D341Med (cell line): ENCODE results near the gene DTL.
A peak's percentile ranks its signal among the peaks of the same experiment; 100 is the strongest.

Experiments used
- DNase-seq: peaks from one replicate; pipeline ENCODE4 v3.0.0; 2012; ENCODE audit warnings: low spot score

Gene DTL

DNA sequence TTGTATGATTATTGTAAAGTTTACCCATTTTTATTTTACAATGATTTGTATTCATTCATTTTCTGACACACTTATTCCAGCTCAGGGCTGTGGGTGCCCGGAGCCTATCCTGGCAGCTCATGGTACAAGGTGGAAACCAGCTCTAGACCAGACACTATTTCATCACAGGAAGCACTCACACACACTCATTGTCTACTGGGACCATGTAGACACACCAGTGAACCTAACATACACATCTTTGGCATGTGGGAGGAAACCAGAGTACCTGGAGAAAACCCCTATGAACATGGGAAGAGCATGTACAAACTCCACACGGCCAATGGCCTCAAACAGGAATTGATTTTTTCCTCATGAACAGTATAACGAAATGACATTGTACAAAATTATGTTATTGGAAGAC lies 2.4 kb downstream of the DTL start:
- DNase-seq, result no peak

DNA sequence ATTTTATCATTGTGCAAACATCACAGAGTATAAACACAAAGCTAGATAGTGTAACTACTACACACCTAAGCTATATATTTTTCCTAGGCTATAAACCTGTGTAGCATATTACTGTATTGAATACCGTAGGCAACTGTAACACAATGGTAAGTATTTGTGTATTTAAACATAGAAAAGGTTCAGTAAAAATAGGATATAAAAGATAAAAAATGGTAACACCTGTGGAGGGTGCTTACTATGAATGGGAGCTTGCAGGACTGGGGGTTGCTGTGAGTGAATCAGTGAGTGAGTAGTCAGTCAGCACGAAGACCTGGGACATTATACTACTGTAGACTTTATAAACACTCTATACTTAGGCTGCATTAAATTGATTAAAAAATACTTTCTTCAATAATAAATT lies 4.1 kb downstream of the DTL start:
- DNase-seq, result no peak

DNA sequence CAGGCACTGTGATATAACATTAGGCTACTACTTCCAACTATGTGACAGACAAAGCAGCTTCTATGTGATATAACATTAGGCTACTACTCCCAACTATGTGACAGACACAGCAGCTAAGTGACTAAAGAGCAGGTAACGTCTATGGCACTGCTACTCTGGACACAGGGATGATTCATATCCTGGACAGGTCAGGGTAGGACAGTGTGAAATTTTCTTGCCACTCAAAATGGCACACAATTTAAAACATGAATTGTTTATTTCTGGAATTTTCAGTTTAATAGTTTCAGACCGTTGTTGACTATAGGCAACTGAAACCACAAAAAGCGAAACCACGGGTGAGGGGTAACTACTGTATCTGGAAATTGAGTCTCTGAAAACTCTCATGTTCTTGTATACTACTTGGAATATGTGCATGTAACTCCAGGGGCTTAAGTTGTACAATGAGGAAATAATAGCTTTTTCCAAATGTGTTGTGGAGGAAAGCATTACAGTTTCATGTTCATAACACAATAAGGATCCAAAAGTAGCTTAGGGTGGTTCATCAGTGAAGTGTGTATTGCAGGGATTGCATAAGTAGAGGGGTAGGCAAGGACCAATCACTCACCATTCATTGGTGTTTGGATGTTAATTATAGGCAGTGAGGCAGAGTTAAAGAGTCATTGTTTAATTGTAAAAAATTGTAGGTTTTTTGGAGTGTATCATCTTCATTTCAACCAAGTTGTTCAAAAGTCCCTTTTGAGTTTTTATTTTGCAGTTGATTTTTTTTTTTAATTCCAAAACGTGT lies 5.3 kb downstream of the DTL start:
- DNase-seq, result no peak

DNA sequence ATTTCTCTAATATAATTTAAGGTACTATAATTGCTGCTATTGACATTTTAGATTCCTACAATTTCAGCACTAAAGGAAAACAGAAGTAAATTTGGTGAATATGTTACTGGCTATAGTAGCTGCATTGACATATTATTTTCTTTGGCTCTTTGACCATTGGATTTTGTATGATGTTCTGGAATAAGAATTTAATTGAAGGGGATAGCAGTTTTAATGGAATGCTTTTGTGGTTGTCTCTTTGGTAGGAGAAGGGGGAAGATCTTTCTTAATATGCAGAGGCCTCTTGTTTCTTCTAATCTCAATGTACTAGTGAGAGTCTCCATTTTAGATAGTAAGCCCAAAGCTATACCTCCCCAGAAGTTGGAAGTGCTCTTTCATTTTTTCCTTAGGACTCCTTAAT lies 6.9 kb downstream of the DTL start:
- DNase-seq, result no peak

DNA sequence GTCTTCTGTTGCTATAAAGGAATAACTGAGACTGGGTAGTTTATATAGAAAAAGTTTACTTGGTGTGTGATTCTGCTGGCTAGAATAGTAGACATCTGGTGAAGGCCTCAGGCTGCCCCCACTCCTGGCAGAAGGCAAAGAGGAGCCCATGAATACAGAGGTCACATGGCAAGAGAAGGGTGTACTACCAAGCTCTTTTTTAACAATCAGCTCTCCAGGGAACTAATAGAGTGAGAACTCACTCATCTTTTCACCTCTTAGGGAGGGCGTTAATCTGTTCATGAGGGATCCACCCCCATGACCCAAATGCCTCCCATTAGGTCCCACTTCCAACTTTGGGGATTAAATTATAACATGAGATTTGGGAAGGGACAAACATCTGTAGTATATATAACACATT lies 9.3 kb downstream of the DTL start:
- DNase-seq, result no peak

DNA sequence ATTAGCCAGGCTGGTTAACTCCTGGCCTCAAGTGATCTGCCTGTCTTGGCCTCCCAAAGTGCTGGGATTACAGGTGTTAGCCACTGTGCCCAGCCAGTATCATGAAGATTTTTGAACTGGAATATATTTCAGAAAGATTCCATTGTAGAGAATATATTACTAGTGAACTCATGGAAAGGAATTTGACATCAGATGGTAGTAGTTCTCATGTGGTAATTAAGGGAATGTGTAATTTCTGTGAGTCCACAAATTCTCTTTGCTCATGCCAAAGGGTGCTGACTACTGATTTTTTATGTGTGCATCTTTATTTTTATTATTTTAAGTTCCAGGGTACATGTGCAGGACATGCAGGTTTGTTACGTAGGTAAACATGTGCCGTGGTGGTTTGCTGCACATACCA lies 10.4 kb downstream of the DTL start:
- DNase-seq, result no peak

DNA sequence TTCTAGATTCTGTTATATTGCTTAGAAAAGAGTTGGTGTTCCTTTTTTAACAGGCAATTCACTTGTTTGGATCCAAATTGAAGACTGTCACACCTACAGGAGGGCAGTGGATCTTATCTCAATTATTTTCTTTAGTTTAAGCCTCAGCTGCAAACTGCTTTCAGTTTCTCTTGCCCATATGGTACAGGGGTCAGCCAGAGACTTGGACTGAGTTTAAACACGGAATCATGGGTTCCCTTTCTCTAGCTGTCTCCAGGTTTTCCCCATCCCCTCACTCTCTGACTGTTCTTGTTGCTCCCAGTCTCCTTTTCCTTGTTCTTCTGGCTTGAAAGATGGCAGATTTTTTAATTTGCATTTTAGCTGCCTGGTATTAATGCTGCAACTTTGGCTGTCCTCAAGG lies 18.4 kb downstream of the DTL start:
- no peak for DNase-seq

DNA sequence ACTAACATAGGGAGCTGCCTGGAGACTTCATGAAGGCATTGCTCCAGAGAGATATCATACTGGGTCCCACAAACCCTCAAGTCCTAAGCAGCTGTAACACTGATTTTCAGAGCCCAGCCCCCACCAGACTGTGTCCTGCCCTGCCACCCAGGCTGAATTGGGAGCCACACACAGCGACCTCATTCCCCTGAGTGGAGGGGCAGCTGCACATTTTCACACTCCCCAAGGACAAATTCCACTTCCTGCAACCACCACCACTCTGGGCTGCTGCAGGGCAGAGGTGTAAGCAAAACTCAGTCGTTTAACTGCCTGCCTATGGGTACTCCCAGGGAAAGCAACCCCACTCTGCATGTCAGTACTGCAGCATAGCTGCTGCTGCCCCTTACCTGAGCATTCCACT lies 19.8 kb downstream of the DTL start:
- no peak for DNase-seq

DNA sequence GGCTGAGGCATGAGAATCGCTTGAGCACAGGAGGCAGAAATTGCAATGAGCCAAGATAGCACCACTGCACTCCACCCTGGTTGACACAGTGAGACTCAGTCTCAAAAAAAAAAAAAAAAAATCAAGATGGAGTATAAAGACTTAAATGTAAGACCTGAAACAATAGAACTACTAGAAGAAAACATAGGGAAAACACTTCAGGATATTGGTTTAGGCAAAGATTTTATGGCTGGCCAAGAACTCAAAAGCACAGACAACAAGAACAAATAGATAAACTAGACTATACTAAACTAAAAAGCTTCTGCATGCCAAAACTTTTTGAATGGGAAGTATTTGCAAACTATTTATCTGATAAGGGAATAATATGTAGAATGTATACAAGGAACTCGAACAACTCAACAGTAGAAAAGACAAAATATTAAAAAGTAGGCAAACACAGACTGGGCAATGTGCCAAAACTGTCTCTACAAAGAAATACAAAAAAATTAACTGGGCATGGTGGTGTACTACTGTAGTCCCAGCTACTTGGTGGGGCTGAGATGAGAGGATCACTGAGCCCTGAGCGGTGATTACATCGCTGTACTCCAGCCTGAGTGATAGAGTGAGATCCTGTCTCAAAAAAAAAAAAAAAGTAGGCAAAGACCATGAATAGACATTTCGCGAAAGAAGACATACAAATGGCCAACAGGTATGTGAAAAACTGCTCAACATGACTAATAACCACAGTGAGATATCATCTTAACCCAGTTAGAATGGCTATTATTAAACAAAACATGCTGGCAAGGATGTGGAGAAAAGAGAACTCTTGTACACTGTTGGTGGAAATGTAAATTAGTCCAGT lies 25.3 kb downstream of the DTL start:
- DNase-seq, result no peak

DNA sequence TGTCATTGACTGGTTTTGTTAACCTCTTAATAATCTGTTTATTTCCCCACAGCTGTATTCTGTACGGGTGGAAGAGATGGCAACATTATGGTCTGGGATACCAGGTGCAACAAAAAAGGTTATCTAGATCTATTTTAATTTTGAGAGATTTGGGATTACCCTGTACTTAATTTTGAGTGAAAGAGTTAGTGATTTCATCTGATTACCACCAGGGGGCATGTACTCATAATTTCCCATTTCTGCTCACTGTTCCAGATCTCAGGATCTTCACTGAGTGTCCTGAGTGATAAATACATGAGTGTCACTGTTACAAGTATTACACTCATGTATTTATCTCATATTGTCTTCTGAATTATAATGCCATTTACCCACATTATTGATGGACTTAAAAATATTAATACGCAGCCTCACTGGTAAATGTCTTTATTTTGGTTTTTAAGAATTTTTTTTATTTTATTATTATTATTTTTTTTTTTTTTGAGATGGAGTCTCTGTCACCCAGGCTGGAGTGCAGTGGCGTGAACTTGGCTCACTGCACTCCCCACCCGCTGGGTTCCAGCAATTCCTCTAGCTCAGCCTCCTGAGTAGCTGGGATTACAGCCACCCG lies 27.4 kb downstream of the DTL start:
- DNase-seq, result peak; percentile 54

DNA sequence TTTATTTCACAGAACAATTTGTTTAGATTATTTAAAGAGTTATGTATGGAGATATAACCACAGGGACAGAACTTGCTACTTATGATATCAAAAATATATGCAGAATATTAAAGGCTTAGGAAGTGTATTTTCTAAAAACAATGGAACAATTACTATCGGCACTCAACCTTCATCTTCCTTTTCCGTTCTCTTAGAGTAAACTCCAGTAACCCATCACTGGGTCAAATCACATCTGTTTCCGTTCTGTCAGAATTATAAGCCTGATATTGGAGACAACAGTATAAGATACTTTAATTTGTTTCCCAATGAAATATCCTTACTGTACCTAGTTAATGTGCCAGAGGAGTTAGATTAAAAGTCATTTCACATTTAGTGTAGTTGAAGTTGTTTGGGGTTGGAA lies 32.2 kb downstream of the DTL start:
- DNase-seq, result no peak

DNA sequence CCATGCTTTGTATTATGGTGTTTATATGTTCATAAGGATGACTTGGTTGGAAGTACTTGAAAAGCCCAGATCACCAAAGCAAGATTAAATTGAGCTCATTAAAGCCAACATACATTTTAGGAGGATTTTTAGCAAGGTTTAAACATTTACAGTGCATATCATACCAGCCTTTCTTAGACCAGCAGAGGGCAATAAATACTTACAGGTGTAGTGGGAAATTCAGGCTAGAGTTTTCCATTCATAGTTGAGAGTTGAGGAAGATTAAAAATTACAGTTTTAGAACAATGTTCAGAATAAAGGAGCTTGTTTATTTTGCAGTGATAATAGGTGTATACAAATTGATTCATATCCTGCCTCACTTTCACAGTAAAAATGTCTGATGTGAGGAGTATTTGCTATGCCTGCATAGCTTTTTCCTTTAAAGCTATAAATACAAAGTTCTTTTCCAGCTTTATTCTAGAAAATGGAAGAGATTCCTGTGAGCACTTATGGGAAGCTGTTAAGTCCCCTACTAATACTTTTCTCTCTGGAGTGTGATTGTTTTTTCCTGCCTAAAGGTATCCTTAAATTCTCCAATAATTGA lies 35.3 kb downstream of the DTL start:
- DNase-seq, result peak; percentile 41

DNA sequence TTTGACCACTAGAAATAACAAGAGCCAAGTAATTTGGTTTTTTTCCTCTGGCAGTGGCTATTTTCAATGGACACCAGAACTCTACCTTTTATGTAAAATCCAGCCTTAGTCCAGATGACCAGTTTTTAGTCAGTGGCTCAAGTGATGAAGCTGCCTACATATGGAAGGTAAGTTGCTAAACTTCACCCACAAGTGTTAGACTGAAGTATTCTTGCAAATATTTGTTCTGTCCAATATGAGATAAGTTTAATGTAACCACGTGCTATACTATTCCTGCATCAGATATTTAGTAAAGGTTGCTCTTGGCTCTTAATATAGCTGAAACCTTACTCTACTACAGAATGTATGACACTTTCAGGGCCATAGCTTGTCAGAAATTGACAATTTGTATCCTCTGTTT lies 36.5 kb downstream of the DTL start:
- no peak for DNase-seq

DNA sequence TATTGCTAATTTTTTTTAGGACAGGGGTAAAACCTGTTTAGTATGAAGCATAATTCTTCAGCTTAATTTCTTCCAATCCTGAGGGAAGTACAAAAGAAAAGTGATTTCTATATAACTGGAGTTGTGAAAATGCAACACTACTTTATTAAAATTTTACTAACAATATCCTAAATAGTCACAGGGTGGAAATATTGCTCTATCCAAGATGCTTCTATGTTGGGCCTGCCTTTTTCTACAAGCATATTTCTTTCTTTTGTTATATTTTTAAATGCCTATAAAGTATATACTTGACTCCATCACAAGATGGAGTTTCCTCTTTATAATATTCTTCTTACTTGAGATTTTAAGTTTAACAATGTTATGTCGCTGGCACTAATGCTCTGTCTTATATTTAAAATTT lies 37.9 kb downstream of the DTL start:
- no peak for DNase-seq

DNA sequence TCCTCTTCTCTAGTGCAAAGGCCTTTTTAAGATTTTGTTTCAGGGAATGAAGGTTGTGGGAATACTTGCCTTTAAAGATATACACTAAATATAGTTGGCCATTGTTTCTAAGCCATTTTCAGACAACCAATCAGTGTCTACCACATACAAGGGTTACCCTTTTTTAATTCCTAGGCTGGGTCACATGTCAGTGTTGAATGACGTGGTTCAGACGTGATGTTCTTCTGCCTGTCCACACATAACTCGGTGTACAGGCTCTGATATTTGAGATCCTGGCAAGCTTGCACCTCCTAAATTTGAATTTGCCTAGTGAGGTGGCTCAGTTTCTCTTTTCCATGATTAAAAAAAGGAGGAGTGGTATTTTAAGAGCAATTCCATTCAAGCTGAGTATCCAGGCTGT lies 38.8 kb downstream of the DTL start:
- DNase-seq, result no peak

DNA sequence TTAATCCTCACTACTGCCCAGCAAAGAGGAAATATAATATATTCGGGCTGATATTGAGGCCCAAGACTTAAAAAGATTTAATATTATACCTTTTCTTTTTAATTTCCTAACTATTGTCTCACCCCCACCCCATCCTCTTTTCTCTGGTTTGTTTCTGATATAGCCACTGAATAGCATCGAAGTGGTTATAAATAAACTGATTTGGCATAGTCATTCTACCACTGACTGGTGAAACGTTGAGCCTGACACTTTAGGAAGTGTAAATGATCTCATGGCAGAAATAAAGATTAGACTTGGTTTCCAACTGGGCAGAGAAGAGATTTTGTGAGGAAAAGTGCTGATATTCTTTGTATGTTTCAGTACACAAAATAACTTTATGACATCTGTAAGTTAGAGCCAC lies 39.3 kb downstream of the DTL start:
- no peak for DNase-seq

DNA sequence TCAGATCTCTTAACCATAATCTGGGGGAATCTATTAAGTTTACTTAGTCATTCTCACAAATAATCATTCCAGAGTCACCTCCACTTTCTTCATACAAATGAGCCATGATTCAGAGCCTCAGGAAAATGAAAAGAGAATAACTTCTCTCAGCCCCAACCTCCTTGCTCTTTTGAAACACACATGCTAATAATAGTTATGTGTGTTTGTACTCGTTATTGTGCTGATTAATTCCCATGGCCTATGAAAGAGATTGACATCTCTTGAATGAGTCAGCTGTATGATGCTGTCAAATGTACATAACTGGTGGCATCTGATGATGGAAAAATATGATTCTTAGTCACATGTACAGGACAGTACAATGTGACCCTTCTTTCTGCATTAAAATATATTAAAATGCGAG lies 41.5 kb downstream of the DTL start:
- DNase-seq, result no peak

DNA sequence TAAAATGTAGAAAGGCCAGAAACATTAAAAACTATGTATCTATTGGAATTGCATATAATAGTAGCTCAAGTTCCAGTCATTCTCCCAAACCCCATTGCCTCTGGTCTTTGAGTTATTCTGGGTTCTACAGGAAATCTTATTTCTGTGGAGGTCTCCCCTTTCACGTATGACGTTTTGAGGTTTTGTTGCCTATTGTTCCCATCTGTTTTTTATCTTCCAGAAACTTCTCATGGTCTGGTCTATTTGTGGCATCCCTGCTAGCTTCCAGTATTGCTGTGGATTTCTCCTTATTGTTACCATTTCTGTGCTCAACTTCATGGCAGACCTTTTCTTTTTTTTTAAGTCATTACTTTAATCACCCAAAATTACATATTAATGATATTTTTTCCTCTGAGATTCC lies 43.3 kb downstream of the DTL start:
- DNase-seq, result no peak

DNA sequence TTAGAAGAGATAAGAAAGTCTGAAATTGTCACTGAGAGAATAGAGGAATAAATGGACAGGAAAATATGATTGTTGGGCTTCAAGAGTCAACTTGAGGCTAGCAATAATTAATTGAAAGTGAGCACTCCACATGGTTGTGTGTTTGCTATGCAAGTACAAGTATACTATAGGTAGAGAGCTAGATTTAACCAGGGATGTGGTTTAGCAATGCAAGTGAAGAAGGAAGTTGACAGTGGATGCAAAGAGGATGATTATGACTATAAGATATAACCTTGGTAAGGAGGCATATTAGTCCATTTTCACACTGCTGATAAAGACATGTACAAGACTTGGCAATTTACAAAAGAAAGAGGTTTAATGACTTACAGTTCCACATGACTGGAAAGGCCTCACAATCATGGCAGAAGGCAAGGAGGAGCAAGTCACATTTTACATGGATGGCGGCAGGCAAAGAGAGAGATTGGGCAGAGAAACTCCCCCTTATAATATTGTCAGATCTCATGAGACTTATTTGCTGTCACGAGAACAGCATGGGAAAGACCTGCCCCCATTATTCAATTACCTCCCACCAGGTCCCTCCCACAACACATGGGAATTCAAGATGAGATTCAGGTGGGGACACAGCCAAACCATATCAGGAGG lies 47.3 kb downstream of the DTL start:
- DNase-seq, result no peak

DNA sequence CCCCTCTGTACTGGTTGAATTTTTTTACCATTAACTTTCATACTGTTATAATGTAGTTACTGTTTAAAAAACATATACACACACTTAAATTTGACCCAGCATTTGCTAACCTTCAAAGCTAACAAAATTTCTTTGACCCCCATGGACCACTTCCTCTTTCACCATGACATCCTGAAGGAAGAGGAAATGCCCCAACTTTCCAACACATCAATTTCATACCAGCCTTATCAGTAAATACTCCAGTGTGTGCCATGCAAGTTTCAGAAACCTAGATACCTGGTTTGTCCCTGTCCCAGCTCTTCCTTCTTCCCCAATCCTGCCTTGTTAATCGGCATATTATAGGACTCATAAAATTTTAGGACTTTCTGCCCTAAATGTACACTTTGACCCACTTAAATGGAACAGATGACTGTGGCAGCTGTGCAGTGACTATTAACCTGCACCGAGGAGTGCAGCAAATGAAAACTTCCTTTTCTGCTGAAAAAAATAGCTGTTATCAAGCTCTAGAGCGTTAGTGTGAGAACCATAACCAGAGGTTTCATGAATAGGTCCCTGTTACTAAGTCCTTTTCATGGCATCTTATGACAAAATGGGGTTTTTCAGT lies 54.1 kb downstream of the DTL start:
- no peak for DNase-seq

DNA sequence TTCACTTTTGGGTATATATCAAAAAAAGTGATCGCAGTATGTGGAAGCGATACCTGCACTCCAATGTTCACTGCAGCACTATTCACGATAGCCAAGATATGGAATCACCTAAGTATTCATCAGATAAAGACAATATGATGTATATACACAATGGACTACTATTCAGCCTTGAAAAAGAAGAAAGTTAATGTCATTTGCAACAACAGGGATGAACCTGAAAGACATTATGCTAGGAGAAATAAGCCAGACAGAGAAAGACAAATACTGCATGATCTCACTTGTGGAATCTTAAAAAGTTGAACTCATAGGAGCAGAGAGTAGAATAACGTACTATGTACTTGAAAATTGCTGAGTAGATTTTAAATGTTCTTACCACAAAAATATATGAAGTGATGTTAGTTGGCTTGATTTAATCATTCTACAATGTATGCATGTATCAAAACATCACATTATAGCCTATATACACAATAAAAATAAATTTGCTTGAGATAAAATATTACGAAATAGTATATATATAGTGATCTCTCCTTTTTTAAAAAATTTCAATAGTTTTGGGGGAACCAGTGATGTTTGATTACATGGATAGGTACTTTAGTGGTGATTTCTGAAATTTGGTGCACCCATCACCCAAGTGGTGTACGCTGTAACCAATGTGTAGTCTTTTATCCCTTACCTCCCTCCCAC lies 56.0 kb downstream of the DTL start:
- DNase-seq, result no peak
